Measurements from ENCODE around the gene FILIP1L. TPM values are rescaled to one million over a fixed set of nuclear protein-coding genes. Genes with fewer than 3 reads are reported as not detected.
A peak's percentile ranks its signal among the peaks of the same experiment; 100 is the strongest.

The FILIP1L gene
- total and polyA plus RNA-seq, 2 of the 13 experiments (the other 11 are each of a cell fraction or from before 2014, with no cell fraction given) = 8.1 to 187 TPM

- TF ChIP-seq LRRFIP1 (CRISPR knock-in tag; conservative IDR thresholded peaks at IDR 0.05) (no peak), MAFF (IDR thresholded peaks at IDR 0.05; ENCODE audit: low read depth, low read length) (peak; percentile 70), ZNF776 (CRISPR knock-in tag; IDR thresholded peaks at IDR 0.05) (no peak), TCF7 (IDR thresholded peaks at IDR 0.05; ENCODE audit: low read depth) (peak; percentile 87), ZNF609 (CRISPR knock-in tag; IDR thresholded peaks at IDR 0.05; ENCODE audit: borderline replicate concordance) (peak; percentile 96), DNMT3B (CRISPR knock-in tag; conservative IDR thresholded peaks at IDR 0.05) (peak; percentile 56; the same call in 1 of the 2 replicates), RFXAP (CRISPR knock-in tag; IDR thresholded peaks at IDR 0.05; ENCODE audit: borderline replicate concordance) (no peak), SMARCE1 (IDR thresholded peaks at IDR 0.05; ENCODE audit: borderline replicate concordance) (no peak)
- TF ChIP-seq, protein P1, sequence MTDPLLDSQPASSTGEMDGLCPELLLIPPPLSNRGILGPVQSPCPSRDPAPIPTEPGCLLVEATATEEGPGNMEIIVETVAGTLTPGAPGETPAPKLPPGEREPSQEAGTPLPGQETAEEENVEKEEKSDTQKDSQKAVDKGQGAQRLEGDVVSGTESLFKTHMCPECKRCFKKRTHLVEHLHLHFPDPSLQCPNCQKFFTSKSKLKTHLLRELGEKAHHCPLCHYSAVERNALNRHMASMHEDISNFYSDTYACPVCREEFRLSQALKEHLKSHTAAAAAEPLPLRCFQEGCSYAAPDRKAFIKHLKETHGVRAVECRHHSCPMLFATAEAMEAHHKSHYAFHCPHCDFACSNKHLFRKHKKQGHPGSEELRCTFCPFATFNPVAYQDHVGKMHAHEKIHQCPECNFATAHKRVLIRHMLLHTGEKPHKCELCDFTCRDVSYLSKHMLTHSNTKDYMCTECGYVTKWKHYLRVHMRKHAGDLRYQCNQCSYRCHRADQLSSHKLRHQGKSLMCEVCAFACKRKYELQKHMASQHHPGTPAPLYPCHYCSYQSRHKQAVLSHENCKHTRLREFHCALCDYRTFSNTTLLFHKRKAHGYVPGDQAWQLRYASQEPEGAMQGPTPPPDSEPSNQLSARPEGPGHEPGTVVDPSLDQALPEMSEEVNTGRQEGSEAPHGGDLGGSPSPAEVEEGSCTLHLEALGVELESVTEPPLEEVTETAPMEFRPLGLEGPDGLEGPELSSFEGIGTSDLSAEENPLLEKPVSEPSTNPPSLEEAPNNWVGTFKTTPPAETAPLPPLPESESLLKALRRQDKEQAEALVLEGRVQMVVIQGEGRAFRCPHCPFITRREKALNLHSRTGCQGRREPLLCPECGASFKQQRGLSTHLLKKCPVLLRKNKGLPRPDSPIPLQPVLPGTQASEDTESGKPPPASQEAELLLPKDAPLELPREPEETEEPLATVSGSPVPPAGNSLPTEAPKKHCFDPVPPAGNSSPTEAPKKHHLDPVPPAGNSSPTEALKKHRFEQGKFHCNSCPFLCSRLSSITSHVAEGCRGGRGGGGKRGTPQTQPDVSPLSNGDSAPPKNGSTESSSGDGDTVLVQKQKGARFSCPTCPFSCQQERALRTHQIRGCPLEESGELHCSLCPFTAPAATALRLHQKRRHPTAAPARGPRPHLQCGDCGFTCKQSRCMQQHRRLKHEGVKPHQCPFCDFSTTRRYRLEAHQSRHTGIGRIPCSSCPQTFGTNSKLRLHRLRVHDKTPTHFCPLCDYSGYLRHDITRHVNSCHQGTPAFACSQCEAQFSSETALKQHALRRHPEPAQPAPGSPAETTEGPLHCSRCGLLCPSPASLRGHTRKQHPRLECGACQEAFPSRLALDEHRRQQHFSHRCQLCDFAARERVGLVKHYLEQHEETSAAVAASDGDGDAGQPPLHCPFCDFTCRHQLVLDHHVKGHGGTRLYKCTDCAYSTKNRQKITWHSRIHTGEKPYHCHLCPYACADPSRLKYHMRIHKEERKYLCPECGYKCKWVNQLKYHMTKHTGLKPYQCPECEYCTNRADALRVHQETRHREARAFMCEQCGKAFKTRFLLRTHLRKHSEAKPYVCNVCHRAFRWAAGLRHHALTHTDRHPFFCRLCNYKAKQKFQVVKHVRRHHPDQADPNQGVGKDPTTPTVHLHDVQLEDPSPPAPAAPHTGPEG (CRISPR knock-in tag; IDR thresholded peaks at IDR 0.05) = peak; percentile 58; the same call in 1 of the 2 replicates
These were observed 193.6 kb downstream of the FILIP1L start (continued) for GRCh38 chr3:99920481-99921376.

Measured in HepG2 (cell line).